K562 (cell line): ENCODE results near the gene MTCL3.

Experiments
- CHAMP1 ChIP-seq: fragments of 450-650 bp; IDR thresholded peaks from 2 replicates; pipeline ENCODE4 v1.6.1; 2016; ENCODE audit warnings: mild to moderate bottlenecking
- E2F6 ChIP-seq, 2 experiments: IDR thresholded peaks; 2 replicates each; pipeline ENCODE4 v1.6.1; 2011; ENCODE audit warnings: borderline replicate concordance in 1 of 2, control low read depth in 1 of 2, low read depth in 1 of 2, low read length in 1 of 2, mild to moderate bottlenecking in 1 of 2, mixed read lengths in 1 of 2, moderate library complexity in 1 of 2; ENCODE audit not compliant: insufficient read depth in 1 of 2, insufficient read length in 1 of 2, poor library complexity in 1 of 2, severe bottlenecking in 1 of 2; ENCODE audit errors: extremely low read depth in 1 of 2
- KHSRP ChIP-seq: fragments of 450-650 bp; IDR thresholded peaks from 2 replicates; pipeline ENCODE4 v1.6.1; 2017
- MAZ ChIP-seq, 2 experiments: fragments of 450-650 bp in 1 of 2; sonication (generic) in 1 of 2; formaldehyde crosslinking; IDR thresholded peaks in 1 of 2; conservative IDR thresholded peaks in 1 of 2; 2 replicates each; pipeline versions ENCODE4 v1.4.0 to v1.5.0; 2020; ENCODE audit warnings: mild to moderate bottlenecking in 1 of 2, missing genetic modification reagents in 1 of 2
- MIER1 ChIP-seq: fragments of 450-650 bp; IDR thresholded peaks from 2 replicates; pipeline ENCODE4 v1.6.1; 2016; ENCODE audit warnings: antibody characterized with exemption, mild to moderate bottlenecking, low read depth
- PCBP1 ChIP-seq: fragments of 200-400 bp; formaldehyde crosslinking; IDR thresholded peaks from 2 replicates; pipeline ENCODE4 v1.6.1; 2018; ENCODE audit warnings: mild to moderate bottlenecking, low read depth, low read length; ENCODE audit not compliant: poor library complexity, severe bottlenecking
- REST ChIP-seq, 2 experiments: fragments of 450-650 bp; formaldehyde crosslinking in 1 of 2; IDR thresholded peaks; 2 replicates each; pipeline versions ENCODE4 v1.4.0 to v1.6.1; 2014 to 2020; ENCODE audit warnings: mild to moderate bottlenecking in 2 of 2, borderline replicate concordance in 1 of 2, low read depth in 1 of 2
- VEZF1 ChIP-seq: fragments of 200-800 bp; sonication (Bioruptor generic); IDR thresholded peaks from 2 replicates; pipeline ENCODE4 v1.6.1; 2017; ENCODE audit warnings: missing genetic modification characterization, missing compliant biosample characterization
- ZBTB7A ChIP-seq: IDR thresholded peaks from 2 replicates; pipeline ENCODE4 v1.6.1; 2011; ENCODE audit warnings: low read depth, mild to moderate bottlenecking, low read length, moderate library complexity, borderline replicate concordance; ENCODE audit not compliant: control insufficient read depth

The MTCL3 gene

GRCh38 chr6:127515794-127516661, 3.1 kb downstream of the MTCL3 start (continued):
- peak in 1 of 2 experiments; percentile 21 for TF ChIP-seq E2F6 (IDR thresholded peaks at IDR 0.05; ENCODE audit: borderline replicate concordance in 1 of 2, extremely low read depth in 1 of 2, insufficient read depth in 1 of 2, insufficient read length in 1 of 2, low read depth in 1 of 2, low read length in 1 of 2, poor library complexity in 1 of 2, severe bottlenecking in 1 of 2)
- TF ChIP-seq KHSRP = no peak
- peak; percentile 84 for TF ChIP-seq MIER1
- peak; percentile 97 for TF ChIP-seq REST (IDR thresholded peaks at IDR 0.05; ENCODE audit: borderline replicate concordance)
- peak; percentile 95 for TF ChIP-seq REST (CRISPR knock-in tag; IDR thresholded peaks at IDR 0.05; ENCODE audit: low read depth)
- peak; percentile 96 for TF ChIP-seq ZBTB7A
- 0 out of 2 replicates have a peak, but pooled peaks have one; percentile 16 for TF ChIP-seq CHAMP1
- peak; percentile 68 for TF ChIP-seq PCBP1
- TF ChIP-seq MAZ (CRISPR knock-in tag; conservative IDR thresholded peaks at IDR 0.05 in 1 of 2, IDR thresholded peaks at IDR 0.05 in 1 of 2) = peak; percentile 29 to 50; a peak in 1 of 4 replicates
- peak; percentile 62 for TF ChIP-seq VEZF1 (CRISPR knock-in tag)
